SK-MEL-5 (cell line): ENCODE results near the gene NOL3. TPM values are rescaled to one million over a fixed set of nuclear protein-coding genes. Genes with fewer than 3 reads are reported as not detected.
A peak's percentile ranks its signal among the peaks of the same experiment; 100 is the strongest.

Source experiments
- DNase-seq: peaks from one replicate; pipeline ENCODE4 v3.0.0-alpha.2; 2016; ENCODE audit warnings: low read depth, low spot score
- in situ Hi-C: cut with HindIII; loops from 2 replicates; pipeline ENCODE4 v1.10.0; 2016; ENCODE audit warnings: low sequenced_read_pairs, high pct_unique_total_duplicates, low pct_unique_long_range_greater_than_20kb
- total RNA-seq: library from RNA; depleted of rRNA; stranded (reverse); fragments of >200 nt; shearing (Covaris generic); gene quantifications from 2 replicates; pipeline ENCODE4 v1.2.3, GENCODE V29; 2014

The NOL3 gene
- total RNA-seq, 1 experiment from 2014 or later: 7.8 TPM

DNA sequence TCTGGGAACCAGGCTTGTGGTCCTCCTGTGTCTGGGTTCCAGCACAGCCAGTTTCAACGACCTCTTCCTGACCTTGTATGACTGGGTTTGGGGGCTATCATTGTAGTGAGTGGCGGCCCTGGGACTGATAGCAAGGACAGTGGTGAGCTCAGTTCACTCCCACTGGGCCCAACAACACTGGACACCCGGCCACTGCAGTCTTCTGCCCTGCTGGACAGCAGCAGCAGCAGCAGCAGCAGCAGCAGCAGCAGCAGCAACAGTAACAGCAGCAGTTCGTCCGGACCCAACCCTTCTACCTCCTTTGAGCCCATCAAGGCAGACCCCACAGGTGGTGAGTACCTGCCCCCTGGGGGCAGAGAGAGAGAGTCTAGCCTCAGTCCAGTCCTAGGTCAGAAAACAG lies 25.3 kb downstream of the NOL3 start:
- in situ Hi-C loops: no loop called here
- DNase-seq: no peak

DNA sequence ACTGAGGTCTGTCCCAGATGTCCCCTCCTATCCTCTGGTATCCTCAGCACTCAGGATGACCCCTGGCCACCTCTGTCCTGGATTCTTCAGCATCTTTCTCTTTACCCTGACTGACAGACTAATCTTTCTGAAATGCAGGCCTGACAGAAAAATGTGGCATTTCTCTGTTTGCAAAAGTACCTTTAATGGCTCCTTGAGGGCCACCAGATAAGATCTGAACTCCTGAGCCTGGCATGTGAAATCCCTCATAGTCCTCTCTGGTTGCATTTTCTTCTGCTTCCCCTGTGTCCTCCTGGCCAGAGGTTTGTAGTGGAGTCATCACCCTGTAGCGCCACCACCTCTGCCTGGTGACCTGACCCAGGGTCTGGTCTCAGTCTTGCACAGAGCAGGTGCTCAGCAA lies 26.5 kb downstream of the NOL3 start:
- in situ Hi-C loops: no loop called here

DNA sequence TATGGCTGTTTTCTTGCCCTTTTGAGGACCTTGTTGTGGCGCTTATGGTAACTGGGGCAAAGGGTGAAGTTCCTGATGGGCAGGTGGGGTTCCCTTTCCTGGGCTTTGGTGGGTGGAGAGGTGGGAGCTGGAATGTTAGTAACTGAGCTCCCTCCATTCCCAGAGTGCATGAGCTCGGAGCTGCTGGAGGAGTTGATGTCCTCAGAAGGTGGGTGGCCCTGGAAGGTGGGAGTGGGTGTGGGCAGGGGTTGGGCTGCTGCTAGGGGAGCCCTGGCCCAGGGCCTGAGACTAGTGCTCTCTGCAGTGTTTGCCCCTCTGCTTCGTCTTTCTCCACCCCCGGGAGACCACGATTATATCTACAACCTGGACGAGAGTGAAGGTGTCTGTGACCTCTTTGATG lies 27.4 kb downstream of the NOL3 start:
- in situ Hi-C loops: no loop called here
- DNase-seq: no peak

More for the DNA sequence above, 26.5 kb downstream of the NOL3 start:
- no peak for DNase-seq

DNA sequence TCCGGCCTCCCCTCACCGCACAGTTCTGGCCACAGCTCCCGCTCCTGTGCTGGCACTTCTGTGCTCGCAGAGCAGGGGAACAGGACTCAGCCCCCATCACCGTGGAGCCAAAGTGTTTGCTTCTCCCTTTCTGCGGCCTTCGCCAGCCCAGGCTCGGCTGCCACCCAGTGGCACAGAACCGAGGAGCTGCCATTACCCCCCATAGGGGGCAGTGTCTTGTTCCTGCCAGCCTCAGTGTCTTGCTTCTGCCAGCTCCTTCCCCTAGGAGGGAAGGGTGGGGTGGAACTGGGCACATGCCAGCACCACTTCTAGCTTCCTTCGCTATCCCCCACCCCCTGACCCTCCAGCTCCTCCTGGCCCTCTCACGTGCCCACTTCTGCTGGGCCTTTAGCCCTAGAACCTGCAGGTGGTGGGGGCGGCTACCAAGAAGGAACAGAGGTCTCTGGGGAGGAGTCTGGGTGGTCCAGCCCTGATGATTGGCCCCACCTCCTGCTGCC lies 27.9 kb downstream of the NOL3 start:
- in situ Hi-C loops: no loop called here
- peak; percentile 75 for DNase-seq

GRCh38 chr16:67199011-67199807 lies 28.9 kb downstream of the NOL3 start, which contains the start of gene ELMO3:
Gene ELMO3, plus strand, starts transcription at chr16:67199131. Its CDS starts 196 bp downstream, at chr16:67199327.
- in situ Hi-C loops: no loop called here
- no peak for DNase-seq

GRCh38 chr16:67199808-67200198 lies 29.5 kb downstream of the NOL3 start:
- no peak for DNase-seq
- in situ Hi-C loops: no loop called here

GRCh38 chr16:67200491-67200890 lies 30.2 kb downstream of the NOL3 start:
- in situ Hi-C loops: no loop called here
- DNase-seq: no peak

- in situ Hi-C loops: no loop called here
- DNase-seq: no peak
These were observed 31.3 kb downstream of the NOL3 start for GRCh38 chr16:67201411-67202345.

DNA sequence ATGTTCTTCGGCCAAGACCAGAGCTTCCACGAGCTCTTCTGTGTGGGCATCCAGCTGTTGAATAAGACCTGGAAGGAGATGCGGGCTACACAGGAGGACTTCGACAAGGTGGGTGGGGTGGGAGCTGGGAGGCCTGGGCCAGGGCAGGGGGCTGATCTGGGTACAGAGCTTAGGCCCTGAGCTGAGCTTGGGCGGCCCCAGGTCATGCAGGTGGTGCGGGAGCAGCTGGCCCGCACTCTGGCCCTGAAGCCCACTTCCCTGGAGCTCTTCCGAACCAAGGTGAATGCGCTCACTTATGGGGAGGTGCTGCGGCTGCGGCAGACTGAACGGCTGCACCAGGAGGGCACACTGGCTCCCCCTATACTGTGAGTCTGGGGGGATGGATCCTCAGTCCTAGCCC lies 32.1 kb downstream of the NOL3 start:
- DNase-seq: no peak
- in situ Hi-C loops: no loop called here

GRCh38 chr16:67202956-67203493 lies 32.7 kb downstream of the NOL3 start:
- no peak for DNase-seq
- in situ Hi-C loops: no loop called here

GRCh38 chr16:67204076-67204475 lies 33.7 kb downstream of the NOL3 start:
- no peak for DNase-seq
- in situ Hi-C loops: no loop called here

GRCh38 chr16:67206129-67206837 lies 35.9 kb downstream of the NOL3 start:
- in situ Hi-C loops: no loop called here
- no peak for DNase-seq

DNA sequence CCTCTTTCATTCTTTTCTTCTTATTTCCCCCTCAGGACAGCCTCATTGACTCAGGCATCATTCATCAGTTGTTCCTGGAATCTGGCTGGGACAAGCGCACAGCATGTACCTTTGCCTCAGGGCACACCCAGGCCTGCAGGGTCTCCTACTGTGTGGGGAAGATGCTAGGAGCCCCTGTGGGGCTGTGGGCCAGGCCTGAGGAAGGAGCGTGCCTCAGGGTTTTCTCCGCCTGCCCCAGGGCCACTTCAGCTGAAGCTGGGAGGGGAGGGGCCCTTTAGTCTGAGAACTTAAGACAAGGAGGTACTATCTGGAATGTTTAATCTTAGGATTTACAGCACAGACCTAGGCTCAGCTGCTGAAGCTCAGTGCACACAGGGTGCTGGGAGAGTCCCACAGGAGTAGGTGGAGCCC lies 36.5 kb downstream of the NOL3 start:
- no peak for DNase-seq
- in situ Hi-C loops: no loop called here

DNA sequence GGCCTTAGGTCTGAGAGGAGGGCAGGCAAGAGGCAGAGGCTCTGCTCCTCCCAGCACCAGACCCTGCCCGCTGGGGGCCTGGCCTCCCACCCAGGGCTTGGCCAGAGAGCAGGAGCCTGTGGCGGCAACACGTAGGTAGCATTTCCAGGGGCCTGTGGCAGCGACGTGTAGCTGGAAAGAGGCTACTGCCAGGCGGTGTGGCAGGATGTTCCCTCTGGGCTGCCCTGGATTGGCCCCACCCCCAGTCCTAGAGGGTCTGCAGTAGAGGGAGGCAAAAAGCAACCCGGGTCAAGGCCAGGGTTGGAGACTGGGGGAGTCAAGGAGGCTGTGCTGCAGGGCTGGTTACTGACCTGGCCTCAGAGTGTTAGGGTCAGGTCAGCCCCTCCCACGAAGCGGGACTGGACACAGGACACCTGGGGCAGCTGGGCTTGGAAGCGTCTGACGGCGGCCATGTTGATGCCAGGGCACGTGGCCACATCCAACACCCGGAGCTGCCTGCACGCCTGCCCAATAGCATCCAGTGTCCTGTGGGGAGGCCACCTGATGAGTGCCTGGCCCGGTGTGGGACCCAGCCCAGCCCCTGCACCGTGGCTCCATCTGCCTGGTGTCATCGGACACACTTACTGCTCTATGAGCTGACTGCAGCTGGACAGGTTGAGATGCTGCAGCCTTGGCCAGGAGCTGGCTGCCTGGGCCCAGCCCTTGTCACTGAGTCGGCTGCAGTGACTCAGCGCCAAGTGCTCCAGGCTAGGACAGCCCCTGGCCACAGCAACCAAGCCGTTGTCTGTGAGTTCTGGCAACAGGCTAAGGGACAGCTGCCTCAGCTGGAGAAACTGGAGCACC lies 37.1 kb downstream of the NOL3 start:
- in situ Hi-C loops: no loop called here
- no peak for DNase-seq

GRCh38 chr16:67208154-67208896 lies 38.0 kb downstream of the NOL3 start:
- in situ Hi-C loops: no loop called here
- no peak for DNase-seq

GRCh38 chr16:67209565-67209964 lies 39.2 kb downstream of the NOL3 start:
- in situ Hi-C loops: no loop called here
- DNase-seq: no peak
